Suppressor macrophage (primary cell): ENCODE results near the gene FADS1.

Source experiments
- DNase-seq, 4 experiments: peaks; one replicate each; pipeline ENCODE4 v3.0.0-alpha.2; 2020 to 2022

The FADS1 gene

DNA sequence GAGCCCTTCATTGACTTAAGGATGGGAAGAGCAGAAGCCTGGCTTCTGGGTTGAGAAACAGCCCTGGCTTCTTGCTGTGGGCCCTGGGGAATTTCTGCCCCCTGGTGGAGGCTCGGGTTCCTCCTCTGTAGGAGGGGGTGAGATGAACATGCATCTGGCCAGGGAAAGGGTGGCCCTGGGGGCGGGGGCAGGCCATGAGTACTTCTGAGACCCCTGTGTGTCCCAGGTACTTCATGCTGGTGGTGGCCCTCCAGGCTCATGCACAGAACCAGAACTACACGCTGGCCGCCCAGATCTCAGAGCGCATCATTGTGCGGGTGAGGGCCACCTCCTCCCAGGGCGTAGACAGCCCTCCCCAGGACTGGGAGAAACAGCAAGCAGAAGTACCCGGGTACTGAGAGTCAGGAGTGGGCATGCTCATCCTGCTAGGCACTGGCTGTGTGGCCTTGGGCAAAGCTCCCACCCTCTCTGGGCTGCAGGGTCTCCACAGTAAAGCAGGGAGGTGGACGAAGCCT is 40.2 kb downstream of the FADS1 start:
- DNase-seq = peak; percentile 82 to 92 (median 86)

DNA sequence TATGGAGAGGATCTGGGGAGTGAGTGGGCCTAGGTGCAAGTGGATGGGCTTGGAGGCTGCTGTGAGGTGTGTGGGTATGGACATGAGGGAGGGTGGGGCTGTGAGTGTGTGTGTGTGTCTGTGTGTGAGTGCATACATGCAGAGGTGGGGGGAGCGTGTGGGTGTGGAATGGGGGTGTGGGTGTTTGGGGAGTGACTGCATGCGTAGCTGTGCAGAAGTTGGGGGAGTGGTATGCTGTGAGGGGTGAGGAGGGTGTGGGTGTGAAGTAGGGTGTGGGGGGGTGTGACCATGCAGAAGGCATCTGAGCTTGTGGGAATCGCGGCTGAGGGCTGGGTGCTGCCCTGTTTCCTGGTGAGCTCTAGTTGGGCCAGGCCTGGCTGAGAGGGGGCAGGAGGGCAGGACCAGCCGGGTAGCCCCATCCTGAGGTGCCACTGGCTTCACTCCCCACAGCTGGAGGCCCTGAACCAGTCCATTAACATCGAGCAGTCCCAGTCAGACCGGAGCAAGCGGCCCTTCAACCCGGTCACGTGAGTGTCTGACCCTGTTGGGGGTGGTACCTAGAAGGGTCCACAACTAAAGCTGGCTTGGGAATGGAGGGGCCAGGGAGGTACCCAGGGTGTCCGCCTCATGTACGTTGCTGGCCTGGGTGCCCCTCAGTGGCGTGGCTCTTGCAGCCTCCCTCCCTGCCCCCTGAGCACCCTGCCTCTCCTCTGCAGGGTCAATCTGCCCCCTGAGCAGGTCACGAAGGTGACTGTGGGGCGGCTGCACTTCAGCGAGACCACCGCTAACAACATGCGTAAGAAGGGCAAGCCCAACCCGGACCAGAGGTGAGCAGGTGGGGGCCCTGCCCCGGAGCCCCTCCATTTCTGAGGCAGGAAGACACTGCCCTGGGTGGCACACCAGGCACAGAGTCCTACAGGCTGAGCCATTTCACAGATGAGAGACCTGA is 40.9 kb downstream of the FADS1 start:
- no peak for DNase-seq

DNA sequence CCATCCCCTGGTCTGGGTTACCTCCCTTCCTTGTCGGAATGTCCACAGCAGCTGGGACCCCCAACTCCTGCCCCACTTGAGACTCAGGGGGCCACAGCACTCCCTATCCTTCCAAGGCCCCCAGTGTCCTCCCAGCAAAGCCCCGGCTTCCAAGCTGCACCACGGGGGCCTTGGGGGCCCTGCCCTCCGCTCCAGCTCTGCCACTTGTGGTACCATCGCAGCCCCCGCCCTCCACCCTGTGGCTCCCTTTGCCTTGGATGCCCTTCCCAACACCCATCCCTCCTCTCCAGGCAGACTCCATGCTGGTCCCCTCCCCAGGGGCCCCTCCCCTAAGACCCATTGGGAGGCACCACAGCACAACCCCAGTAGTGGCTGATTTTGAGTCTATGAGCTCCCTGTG is 41.7 kb downstream of the FADS1 start:
- DNase-seq = no peak

DNA sequence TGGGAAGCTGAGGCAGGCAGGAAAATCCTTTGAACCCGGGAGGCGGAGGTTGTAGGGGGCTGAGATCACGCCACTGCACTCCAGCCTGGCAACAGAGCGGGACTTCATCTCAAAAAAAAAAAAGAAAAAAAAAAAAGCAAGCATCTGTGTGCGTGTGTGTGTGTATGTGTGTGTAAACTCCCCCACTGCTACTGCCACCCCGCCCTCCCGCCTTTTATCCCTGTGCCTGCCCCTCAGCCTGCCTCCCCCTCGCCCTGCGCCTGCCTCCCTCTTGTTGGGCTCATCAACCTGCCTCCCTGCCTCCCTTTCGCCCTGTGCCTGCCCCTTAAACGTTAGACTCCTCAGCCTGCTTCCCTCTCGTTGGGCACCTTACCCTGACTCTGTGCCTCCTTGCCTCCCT is 42.4 kb downstream of the FADS1 start:
- no peak for DNase-seq

DNA sequence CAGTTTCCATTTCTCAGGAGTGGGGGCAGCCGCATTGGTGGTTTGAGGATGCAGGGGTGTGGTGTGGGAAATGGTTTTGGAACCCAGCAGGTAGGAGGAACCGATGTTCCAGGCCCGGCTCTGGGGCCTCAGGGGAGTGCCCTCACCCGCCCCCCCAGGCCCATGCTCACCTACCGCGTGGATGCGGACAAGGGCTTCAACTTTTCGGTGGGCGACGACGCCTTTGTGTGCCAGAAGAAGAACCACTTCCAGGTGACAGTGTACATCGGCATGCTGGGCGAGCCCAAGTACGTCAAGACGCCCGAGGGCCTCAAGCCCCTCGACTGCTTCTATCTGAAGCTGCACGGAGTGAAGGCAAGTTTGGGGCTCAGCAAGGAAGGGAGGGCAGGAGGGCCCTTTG is 43.0 kb downstream of the FADS1 start:
- DNase-seq = no peak

DNA sequence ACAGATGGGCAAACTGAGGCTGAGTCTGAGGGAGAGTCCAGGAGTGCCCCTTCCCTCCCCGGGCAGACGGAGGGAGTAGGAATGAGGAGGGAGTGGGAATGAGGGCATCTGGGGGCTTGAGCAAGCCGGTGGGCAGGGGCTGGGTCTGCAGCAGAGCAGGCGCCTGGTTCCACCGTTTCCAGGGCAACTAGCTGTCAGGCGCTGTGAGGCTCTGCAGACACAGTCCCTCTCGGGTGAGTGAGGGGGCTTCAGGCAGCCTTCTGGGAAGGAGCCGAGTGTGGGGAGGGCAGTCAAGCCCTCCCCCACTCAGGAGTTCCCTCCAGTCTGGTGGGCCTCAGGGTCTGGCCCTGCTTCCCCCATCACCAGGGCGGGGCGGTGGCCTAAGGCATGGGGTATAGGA is 43.4 kb downstream of the FADS1 start:
- no peak for DNase-seq

DNA sequence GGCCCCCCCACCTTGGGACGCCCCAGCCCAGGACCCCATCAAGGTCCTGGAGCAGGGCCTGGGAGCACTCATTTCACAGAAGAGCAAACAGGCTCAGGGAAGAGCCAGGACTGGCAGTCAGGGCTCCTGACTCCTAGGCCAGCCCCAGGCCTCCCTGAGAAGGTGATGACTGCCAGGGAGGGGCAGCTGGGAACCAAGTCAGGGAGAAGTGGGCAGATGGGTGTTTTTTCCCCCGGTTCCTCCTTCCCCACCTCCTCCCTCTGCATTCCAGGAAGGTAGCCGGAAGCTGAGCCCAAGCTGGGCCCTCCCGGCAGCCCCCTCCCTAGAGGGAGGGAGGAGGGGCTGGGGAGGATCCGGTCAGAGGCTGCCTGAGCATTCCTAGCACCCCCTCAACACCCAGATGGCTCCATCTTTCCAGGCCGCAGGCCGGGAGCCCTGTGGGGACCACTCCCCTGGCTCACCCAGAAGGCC is 44.8 kb downstream of the FADS1 start:
- no peak for DNase-seq

DNA sequence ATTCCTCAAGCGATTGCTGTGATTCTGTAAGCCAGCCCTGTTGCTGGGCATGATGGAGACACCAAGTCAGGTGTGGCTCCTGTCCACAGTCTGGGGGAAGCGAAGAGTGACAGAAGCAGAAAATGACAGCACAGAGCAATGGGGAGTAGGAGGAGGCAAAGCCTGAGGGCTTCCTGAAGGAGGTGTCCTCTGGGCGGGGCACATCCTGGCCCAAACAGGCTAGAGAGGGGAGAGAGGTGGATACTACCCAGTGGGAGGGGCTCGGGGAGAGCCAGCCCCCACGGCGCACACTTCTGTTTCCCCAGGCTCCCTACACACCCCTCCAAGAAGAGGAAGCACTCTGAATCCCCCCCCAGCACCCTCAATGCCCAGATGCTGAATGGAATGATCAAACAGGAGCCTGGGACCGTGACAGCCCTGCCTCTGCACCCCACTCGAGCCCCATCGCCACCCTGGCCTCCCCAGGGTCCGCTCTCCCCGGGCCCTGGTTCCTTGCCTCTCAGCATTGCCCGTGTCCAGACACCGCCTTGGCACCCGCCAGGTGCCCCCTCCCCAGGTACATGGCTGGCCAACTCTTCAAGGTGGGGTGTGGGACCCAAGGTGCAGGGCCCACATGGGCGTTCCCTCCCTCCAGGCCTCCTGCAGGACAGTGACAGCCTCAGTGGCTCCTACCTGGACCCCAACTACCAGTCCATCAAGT is 45.5 kb downstream of the FADS1 start:
- no peak for DNase-seq

DNA sequence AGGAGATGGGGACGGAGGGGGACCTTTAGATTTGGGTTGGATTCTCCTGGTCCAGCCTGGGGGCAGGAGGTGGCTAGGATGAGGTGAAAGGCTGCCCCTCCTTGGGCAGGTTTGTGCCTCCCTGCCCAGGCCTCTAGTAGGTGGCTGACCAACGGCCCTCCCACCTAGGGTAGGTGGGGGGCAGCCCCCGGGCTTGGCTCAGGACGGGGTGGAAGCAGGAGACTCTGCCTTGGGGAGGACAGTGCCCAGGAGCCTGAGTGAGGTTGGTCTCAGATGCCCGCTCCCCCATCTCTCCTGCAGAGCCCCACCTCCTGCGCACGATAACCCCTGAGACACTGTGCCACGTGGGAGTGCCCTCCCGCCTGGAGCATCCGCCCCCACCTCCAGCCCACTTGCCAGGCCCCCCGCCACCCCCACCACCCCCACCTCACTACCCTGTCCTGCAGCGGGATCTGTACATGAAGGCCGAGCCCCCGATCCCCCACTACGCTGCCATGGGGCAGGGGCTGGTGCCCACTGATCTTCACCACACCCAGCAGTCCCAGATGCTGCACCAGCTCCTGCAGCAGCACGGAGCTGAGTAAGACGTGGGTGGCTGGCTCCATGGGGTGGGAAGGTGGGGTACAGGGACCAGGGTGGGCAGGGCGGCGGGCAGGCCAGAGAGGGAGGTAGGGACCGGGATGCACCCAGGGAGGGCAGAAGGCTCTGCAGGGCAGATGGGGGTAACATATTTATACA is 46.7 kb downstream of the FADS1 start:
- DNase-seq = no peak

DNA sequence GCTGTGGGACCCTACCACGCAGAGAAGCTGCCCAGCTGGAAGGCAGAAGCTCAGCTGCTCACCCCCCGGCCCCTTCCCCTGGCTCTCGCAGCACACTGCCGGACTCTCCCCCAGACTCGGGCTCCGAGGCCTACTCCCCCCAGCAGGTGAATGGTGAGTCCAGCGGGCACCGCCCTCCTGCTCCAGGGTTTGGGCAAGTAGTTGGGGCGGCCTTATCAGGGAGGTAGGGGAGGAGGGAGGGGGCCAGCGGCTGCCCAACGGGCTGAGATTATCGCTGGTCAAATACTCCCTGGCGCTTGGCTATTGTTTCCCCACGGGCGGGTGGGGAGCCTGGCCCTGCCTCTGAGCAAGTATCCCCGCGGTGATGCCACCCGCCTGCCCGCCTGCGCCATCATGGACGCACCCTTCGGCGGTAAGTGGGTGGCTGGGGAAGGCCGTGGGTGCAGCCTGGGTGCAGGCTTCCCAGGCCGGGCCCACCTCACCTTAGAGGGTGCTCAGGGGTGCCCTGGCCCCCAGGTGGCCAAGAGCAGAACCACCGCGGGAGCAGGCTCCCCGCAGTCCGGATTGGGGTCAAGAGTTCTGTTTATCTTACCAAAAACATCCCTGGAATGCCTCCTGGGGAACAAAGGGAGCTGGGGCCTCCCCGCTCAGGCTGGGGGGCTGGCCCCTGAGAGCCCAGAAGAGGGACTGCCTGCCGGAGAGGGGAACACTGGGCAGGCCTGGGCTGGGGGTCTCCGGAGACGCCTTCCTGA is 47.5 kb downstream of the FADS1 start:
- no peak for DNase-seq

DNA sequence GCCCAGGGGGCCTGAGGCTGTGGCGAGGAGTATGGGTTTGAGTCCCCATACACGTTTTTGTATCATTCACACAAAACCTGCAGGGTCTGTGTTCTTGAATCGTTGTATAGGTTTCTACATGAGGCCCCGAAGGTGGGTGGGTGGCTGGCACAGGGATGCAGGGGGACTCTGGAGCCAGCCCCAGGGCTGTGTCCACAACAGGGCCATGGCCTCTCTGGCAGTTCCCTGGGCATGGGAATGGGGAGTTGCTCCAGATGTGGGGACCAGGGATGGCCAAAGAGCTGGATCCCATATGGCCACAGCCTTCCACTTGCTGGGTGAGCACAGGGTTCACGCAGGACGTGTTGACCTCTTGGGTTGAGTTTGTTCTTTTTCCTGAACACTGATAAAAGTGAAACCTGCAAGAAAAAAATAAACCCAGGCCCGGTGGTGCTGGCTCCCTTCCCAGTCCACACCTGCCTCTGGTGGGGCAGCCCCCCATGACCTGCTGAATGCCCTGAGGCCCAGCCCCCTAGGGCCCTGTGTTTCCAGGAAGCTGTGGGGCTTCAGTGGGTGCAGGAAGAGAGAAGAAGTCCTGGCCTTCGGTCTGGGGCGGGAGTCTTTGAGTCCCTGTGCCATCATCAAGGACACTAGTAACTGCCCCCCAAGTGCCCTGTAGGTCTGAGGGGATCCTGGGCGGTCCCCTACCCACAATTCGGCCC is 48.3 kb downstream of the FADS1 start:
- no peak for DNase-seq

DNA sequence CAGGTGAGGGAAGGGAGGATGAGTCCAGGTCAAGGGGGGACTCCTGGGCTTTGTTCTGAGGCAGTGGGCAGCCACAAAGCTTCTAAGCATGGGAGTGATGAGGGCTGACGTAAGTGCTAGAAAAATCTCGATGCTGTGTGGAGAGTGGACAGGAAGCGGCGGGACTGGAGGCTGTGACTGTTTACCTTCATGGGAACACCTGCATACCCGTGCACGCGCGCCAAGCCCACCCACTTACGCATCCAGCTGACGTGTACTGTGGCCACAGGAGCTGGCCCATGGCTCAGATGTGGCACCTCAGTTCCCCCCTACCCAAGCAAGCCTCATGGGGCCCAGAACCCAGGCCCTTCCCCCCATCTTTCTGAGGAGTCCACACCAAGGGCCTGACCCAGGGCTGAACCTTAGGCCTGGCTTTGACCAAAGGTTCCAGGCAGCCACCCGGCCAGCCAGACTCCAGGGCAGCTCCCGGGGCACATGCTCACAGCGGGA is 50.4 kb downstream of the FADS1 start:
- no peak for DNase-seq

DNA sequence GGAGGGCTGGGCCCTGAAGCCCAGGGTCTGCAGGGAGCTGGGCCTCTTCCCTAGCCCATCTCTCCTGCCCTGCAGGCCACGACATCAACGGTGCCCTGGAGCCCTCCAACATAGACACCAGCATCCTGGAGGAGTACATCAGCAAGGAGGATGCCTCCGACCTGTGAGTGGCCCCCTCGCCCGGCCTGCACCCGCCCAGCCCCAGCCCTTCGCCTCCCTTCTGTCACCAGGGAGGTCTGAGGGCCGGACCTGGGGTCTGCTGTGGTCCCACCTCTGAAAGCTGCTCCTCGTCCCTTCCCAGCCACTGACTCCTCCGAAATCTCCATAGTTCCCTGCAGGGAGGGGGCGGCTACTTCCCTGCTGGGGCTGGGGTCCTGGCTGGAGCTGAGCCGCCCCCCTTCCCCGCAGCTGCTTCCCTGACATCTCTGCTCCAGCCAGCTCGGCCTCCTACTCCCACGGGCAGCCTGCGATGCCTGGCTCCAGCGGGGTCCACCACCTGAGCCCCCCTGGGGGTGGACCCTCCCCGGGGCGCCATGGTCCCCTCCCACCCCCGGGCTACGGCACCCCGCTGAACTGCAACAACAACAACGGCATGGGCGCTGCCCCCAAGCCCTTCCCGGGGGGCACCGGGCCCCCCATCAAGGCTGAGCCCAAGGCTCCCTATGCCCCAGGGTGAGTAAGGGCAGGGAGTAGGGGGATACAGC is 51.1 kb downstream of the FADS1 start:
- no peak for DNase-seq

DNA sequence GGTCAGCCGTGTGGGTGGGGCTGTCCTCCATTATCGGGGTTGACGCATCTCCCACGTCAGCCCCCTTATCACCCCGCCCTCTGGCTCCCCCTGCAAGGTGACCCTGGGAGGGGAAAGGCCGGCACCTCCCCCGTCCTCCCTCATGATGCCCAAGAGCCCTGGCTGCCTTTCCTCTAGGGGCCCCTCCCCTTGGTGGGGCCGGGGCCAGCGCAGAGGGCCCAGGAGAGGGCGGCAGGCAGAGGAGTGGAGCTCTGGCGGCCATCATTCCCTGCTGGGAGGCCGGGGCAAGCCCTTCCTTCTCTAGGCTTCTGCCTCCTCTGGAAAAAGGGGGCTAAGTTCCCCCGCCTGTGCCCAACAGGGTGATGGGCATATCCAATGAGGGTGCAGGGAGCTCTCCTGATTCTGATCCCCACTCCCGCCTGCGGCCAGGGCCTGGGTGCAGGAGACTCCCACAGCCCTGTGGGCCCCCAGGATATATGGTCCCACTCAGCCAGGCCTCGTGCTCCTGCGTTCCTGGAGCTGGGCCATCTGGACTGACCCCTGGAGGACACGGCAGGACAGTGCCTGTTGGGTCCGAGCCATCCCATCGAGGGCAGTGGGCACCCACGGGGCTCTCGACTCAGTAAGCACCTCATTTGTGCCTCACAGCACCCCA is 52.1 kb downstream of the FADS1 start:
- no peak for DNase-seq

DNA sequence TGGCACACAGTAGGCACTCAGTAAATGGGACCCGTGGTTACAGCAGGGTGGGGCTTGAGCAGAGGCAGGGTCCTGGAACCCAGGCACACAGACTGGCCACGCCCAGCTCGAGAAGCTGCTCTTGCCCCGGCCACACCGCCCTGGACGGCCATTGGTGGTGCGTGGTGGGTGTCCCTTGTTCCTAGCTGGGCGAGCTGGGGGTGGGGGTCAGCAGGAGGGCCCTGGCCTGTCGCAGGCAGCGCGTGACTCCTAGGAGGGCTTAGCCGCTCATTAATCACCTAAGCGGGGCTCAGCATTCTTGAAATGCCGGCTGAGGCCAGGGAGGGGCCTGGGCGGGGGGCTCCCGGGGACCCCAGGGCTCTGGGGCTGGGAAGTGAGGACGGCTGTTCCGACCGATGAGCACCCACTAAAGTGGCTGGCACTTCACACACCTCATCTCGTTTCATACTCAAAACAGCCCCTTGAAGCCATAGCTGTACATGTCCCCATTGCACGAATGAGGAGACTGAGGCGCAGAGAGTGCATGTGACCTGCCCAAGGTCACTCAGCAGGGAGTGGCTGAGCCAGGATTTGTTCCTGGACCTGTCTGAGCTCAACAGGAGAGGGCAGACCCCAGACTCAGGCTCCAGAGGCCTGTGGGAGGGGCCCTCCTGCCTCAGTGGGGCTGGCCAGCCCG is 52.7 kb downstream of the FADS1 start:
- no peak for DNase-seq

DNA sequence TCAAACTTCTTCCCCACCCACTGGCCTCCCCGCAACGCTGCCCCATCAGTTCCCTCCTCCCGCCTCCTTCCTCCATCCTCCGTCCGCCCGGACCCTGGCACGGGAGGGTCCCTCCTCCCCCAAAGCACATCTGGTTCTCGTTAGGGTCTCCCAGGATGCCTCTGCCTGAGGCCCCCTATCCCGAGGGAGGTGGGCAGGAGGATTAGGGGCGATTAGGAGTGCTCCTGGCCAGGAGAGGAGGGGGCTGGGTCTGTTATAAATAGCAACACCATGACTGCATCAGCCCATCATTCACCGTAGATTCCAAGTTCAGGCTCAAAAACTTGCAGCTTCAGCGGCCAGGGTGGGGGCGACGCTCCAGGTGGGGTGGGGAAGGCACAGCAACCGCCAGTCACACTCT is 54.0 kb downstream of the FADS1 start:
- no peak for DNase-seq

DNA sequence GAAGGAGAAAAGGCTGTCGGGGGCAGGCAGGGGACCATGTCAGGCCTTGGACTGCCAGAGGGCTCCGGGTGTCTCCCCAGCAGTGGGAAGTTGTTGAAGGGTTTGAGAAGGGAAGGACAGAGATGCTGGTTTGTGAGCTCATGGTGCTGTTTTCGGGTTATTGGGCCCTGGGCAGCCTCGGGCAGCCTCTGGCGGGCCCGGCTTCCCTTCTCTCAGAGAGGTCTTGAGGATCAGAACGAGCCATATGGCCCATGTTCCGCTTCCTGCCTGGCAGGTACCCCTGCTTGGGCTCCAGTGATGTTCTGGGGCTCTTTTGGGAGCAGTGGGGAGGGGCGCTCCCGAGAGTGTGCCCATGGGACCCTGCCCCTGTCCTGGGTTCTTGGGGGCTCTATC is 54.6 kb downstream of the FADS1 start:
- no peak for DNase-seq

DNA sequence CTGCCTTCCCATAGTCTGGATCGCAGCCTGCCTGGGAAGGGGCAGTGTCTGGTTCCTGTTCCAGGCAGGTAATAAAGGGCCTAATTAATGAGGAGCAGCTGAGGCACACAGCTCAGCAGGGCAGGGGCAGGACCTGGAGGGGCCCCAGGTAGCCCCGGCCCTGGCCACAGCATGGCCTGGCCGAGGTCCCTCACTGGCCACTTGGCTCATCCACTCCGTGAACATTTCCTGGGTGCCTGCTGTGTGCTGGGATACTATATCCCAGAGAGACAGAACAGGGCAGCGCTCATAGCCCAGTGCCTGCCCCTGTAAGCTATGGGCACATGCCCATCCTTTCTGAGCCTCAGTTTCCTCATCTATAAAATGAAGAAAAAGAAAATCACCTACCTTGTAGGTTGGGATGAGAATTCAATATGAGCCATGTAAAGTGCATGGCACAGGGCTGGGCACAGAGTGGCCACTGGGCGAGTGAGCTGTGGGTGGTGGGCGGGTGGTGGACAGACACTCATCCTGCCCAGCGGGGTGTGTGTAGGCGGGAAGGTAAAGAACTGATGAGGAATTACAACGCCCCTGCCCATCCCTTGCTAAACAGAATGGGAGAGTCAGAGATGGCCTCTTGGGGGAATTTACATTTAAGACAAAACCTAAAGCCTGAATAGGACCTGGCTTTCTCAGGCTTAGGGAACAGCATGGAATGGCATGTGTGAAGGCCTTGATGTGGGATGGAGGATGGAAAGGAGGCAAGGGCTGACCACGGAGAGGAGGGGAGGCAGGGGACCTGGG is 55.2 kb downstream of the FADS1 start:
- peak in 1 of 4 experiments; percentile 17 for DNase-seq

DNA sequence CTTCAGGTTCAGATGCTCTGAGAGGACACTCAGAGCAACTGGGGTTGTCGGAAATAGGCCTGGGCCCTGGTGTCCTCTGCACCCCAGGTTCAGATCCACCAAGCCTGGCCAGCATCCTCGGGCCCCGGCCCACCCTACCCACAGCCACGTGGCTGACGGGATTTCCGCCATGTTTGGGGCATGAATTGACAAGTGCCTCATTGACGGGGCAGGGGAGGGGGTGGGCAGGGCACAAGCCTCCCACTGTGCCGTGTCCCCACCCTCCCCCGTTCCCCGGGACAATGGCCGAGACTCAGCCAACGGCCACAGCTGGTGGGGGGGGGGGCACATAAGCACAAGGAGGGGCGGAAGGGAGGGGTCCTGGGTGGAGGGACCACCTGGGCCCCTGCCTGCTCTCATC is 55.9 kb downstream of the FADS1 start:
- DNase-seq = no peak
